Thyroid gland (tissue), 4 donors: ENCODE measurements around the gene CNTNAP5.

Experiments used
- CTCF ChIP-seq, 6 experiments: fragments of 200-600 bp in 3 of 6; fragments of 450-650 bp in 3 of 6; sonication (generic) in 3 of 6; IDR thresholded peaks; one replicate each; pipeline ENCODE4 v1.5.1; 2016 to 2019; ENCODE audit warnings: antibody characterized with exemption in 6 of 6, mild to moderate bottlenecking in 2 of 6, inconsistent platforms in 1 of 6, moderate library complexity in 1 of 6
- POLR2A ChIP-seq, 2 donors: fragments of 450-650 bp; IDR thresholded peaks; one replicate each; pipeline ENCODE4 v1.6.1; 2017; ENCODE audit warnings: antibody characterized with exemption in 2 of 2, mild to moderate bottlenecking in 2 of 2, moderate library complexity in 1 of 2

- TF ChIP-seq CTCF (IDR thresholded peaks at IDR 0.05), result no peak
- no peak for TF ChIP-seq POLR2A (IDR thresholded peaks at IDR 0.05)
Observed at GRCh38 chr2:124689348-124689747, 664.3 kb downstream of the CNTNAP5 start.
